Skeletal muscle tissue (tissue), 4 donors: Measurements from ENCODE around the gene NOTCH2. TPM values are rescaled to one million over a fixed set of nuclear protein-coding genes. Genes with fewer than 3 reads are reported as not detected.
A peak's percentile ranks its signal among the peaks of the same experiment; 100 is the strongest.
"Not testable (repeated sequence)": the region's sequence is repeated elsewhere in the genome, so short reads cannot be mapped to it uniquely, and the experiment has no call there.

Source experiments
- H3K27ac ChIP-seq: one replicate; pipeline ENCODE4 v1.7.0; 2013; ENCODE audit warnings: mild to moderate bottlenecking, low read depth, low read length, inconsistent platforms
- H3K27me3 ChIP-seq, 3 donors: one replicate each; pipeline ENCODE4 v1.7.0; 2013; ENCODE audit warnings: low read length in 3 of 3; ENCODE audit not compliant: control insufficient read depth in 3 of 3, insufficient read depth in 3 of 3
- H3K36me3 ChIP-seq, 3 donors: one replicate each; pipeline ENCODE4 v1.7.0; 2013; ENCODE audit warnings: low read length in 3 of 3; ENCODE audit not compliant: control insufficient read depth in 3 of 3, insufficient read depth in 3 of 3
- H3K4me1 ChIP-seq, 3 donors: one replicate each; pipeline ENCODE4 v1.7.0; 2013; ENCODE audit warnings: low read length in 3 of 3, mild to moderate bottlenecking in 3 of 3; ENCODE audit not compliant: control insufficient read depth in 3 of 3, insufficient read depth in 3 of 3
- H3K4me3 ChIP-seq, 3 donors: one replicate each; pipeline ENCODE4 v1.7.0; 2013; ENCODE audit warnings: low read length in 3 of 3
- H3K9ac ChIP-seq, 3 donors: one replicate each; pipeline ENCODE4 v1.7.0; 2013; ENCODE audit warnings: low read length in 3 of 3, mild to moderate bottlenecking in 3 of 3, moderate library complexity in 2 of 3, low read depth in 1 of 3
- H3K9me3 ChIP-seq, 3 donors: one replicate each; pipeline ENCODE4 v1.7.0; 2013; ENCODE audit warnings: low read length in 3 of 3; ENCODE audit not compliant: control insufficient read depth in 3 of 3
- total RNA-seq: library from RNA; depleted of rRNA; stranded (reverse); fragments of >200 nt; gene quantifications from one replicate; pipeline ENCODE4 v1.2.3, GENCODE V29; 2014
- donor health status: Osteomylitis.

NOTCH2 gene
- total RNA-seq, 1 donor from 2014 or later: 101 TPM

GRCh38 chr1:120068683-120069066 lies 787 bp downstream of the NOTCH2 start:
- peak overlapping the region in 1 of 3 donors; percentile 57 for H3K9ac ChIP-seq
- H3K36me3 ChIP-seq, H3K27me3 ChIP-seq, H3K27ac ChIP-seq, H3K4me1 ChIP-seq, H3K9me3 ChIP-seq: not testable (repeated sequence)
- H3K4me3 ChIP-seq: peak overlapping the region in 1 of 3 donors; percentile 32

GRCh38 chr1:120048208-120048607 lies 21.3 kb downstream of the NOTCH2 start:
- H3K27me3 ChIP-seq, H3K9ac ChIP-seq, H3K27ac ChIP-seq, H3K36me3 ChIP-seq, H3K4me3 ChIP-seq, H3K9me3 ChIP-seq, H3K4me1 ChIP-seq: not testable (repeated sequence)

DNA sequence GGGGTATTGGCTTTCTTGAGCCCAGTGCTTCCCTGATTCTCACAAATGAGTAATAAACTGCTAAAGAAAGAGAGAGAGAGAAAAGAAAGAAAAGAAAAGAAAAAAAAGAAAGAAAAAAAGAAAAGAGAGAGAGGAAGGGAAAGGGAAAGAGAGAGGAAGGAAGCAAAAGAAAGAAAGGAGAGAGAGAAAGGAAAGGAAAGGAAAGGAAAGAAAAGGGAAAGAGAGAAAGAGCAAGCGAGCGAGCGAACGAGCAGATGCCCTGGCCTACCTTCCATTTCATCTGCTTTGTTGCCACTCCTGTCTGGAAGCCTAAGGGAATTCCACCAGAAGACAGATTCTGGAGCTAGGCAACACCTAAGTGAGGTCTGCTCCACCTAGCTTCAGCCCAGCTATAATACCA lies 27.7 kb downstream of the NOTCH2 start:
- H3K4me1 ChIP-seq, H3K9ac ChIP-seq, H3K27me3 ChIP-seq, H3K9me3 ChIP-seq, H3K4me3 ChIP-seq, H3K27ac ChIP-seq, H3K36me3 ChIP-seq: not testable (repeated sequence)

DNA sequence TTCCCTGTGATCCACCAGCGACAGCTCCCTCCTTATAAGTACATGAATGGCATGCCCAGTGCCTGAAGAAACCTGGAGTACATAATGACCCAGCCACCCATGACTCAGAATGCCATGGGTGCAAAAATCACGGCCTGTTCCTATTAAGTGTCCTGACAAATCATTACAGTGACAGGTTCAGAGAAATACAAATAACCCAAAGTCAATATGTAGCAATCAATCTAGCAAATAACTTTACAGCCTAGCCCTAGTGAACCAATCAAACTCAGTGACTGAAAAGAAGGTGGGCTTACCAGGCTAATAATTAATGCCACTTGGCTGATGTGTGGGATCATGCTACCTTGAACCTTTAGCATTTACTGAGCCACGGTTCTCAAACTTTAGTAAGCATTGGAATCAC lies 37.2 kb downstream of the NOTCH2 start:
- H3K9ac ChIP-seq, H3K27ac ChIP-seq, H3K4me3 ChIP-seq, H3K27me3 ChIP-seq, H3K36me3 ChIP-seq, H3K4me1 ChIP-seq, H3K9me3 ChIP-seq: not testable (repeated sequence)

GRCh38 chr1:120023791-120024190 lies 45.7 kb downstream of the NOTCH2 start:
- not testable (repeated sequence) for H3K4me1 ChIP-seq, H3K27me3 ChIP-seq, H3K9me3 ChIP-seq, H3K36me3 ChIP-seq, H3K4me3 ChIP-seq, H3K9ac ChIP-seq, H3K27ac ChIP-seq

DNA sequence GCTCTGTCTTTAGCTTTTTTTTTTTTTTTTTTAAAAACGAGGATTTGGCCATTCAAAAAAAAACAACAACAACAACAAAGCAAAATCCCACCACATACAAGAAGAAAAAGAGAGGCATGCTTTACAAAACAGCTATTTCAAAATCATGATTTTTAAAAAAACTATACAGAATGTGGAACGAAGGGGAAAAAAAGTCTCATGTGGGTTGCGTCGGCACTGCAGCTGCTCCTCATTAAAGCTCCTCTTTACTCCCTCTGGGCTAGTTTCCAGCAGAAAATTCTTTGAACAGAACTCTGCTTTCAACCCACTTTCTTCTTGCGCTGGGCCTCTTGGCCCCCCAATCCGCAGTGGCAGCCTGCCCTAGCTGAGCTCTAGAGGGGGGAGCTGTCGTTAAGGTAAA lies 54.5 kb downstream of the NOTCH2 start:
- H3K36me3 ChIP-seq, H3K9ac ChIP-seq, H3K27ac ChIP-seq, H3K9me3 ChIP-seq, H3K4me1 ChIP-seq, H3K27me3 ChIP-seq, H3K4me3 ChIP-seq: not testable (repeated sequence)

DNA sequence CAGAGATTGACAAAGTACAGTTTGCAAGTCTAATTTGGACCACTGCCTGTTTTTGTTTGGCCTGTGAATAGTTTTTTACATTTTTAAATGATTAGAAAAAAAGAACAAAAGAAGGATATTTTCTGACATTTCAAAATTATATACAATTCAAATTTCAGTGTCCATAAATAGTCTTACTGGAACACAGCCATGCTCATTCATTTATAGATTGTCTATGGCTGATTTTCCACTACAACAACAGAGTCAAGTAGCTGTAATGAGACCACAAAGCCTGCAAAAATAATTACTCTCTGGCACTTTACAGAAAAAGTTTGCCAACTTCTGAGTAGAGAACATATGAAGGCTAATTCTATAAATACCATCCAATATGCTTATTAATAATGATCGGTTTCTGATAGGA lies 61.1 kb downstream of the NOTCH2 start:
- not testable (repeated sequence) for H3K4me1 ChIP-seq, H3K4me3 ChIP-seq, H3K36me3 ChIP-seq, H3K9me3 ChIP-seq, H3K9ac ChIP-seq, H3K27me3 ChIP-seq, H3K27ac ChIP-seq

GRCh38 chr1:120007850-120008249 lies 61.6 kb downstream of the NOTCH2 start:
- H3K9me3 ChIP-seq, H3K27me3 ChIP-seq, H3K27ac ChIP-seq, H3K4me3 ChIP-seq, H3K4me1 ChIP-seq, H3K9ac ChIP-seq, H3K36me3 ChIP-seq: not testable (repeated sequence)

GRCh38 chr1:120001035-120001434 lies 68.4 kb downstream of the NOTCH2 start:
- not testable (repeated sequence) for H3K4me1 ChIP-seq, H3K9ac ChIP-seq, H3K36me3 ChIP-seq, H3K27me3 ChIP-seq, H3K9me3 ChIP-seq, H3K27ac ChIP-seq, H3K4me3 ChIP-seq

DNA sequence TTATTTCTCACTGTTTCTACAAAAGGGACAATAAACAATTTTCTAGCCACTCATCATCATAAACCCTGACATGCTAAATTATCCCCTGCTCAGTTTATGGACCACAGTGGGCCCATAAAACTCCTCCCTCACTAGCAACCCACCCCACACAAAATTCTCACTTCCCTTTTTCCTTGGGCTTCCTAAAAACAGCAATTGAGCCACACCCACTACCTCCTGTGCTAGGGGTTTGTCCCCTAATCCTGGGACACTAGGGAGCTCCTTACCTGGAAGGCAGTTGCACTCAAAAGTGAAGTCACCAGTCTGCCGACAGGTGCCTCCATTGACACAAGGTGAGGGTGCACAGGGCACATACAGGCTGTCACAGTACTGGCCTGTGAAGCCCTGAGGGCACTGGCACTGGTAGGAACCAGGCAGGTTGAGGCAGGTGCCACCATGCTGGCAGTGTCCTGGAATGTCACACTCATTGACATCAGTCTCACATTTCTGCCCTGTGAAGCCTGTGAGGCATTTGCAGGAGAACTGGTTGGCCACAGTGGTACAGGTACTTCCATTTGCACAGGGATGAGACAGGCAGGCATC lies 72.6 kb downstream of the NOTCH2 start:
- not testable (repeated sequence) for H3K27me3 ChIP-seq, H3K27ac ChIP-seq

GRCh38 chr1:119995975-119996374 lies 73.5 kb downstream of the NOTCH2 start:
- H3K27ac ChIP-seq: not testable (repeated sequence)

More for the DNA sequence above, 72.6 kb downstream of the NOTCH2 start:
- H3K4me3 ChIP-seq, H3K4me1 ChIP-seq, H3K9me3 ChIP-seq, H3K36me3 ChIP-seq, H3K9ac ChIP-seq: not testable (repeated sequence)

More at GRCh38 chr1:119995975-119996374, 73.5 kb downstream of the NOTCH2 start:
- H3K27me3 ChIP-seq, H3K36me3 ChIP-seq, H3K4me1 ChIP-seq, H3K9ac ChIP-seq, H3K4me3 ChIP-seq, H3K9me3 ChIP-seq: not testable (repeated sequence)
